NCI-H510A (cell line): Measurements from ENCODE around the gene TMCO4.
A peak's percentile ranks its signal among the peaks of the same experiment; 100 is the strongest.
"Not testable (repeated sequence)": the region's sequence is repeated elsewhere in the genome, so short reads cannot be mapped to it uniquely, and the experiment has no call there.

ENCODE experiments used
- DNase-seq: peaks from one replicate; lab custom pipeline; 2025; lab: John Stamatoyannopoulos, UW

TMCO4 gene

DNA sequence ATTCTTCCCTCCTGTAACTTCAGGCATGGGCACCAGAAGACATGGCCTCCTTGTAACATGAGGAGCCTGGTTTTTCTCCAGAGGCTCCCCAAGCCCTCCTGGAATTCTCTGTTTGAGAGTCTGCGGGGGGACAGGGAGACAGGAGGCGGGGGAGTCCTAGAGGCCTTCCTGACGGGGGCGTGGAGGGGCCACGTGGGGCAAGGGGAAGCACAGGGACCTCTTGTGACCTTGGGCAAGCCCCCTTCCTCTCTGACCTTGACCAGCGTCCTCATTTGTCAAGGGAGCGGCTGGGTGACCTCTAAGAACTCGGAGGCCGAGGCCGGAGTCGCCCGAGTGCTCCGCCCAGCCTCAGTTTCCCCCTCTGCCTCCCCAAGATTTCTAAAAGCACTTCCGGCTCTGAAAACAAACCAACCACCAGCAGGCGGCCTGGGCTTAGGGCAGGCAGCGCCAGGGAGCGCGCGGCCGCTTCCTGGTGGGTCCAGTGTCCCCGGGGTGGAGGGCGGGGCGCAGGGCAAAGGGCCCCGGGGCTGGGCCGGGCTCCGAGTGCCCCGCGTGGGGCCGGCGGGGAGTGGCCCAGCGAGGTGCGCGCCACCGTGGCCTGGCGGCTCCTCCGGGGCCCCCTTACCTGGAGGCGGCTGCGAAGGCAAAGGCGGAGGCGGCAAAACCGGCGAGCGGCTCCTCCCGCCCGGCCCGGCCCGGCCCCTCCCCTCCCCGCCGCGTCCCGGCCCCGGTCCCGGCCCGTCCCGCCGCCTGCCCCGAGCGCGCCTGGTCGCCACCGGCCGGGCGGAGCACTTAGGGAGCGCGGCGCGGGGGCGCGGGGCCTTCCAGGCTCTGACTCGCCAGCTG lies at the start of gene TMCO4:
TSS of gene TMCO4 (minus strand) at position 687 of the 846 bp plus-strand sequence. CDS start 19,158 bp downstream, outside the sequence.
- peak; percentile 87 for DNase-seq

DNA sequence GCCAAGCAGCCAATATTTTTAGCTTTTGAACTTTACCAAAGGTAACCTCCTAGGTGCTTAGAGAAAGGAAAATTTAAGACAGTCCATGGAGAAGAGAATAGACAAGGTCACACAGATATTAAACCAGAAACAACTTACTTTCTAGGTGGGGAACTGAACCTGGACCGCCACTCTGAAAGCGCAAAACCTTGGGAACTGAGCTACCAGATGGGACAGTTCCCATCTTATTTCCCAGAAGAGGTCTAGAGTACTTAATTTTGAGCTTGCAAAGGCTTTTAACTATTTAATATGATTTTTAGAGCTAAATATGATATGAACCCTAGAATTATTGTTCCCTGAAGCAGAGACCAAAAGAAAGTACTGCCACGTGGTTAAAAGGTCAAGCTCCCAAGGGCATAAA lies 49.6 kb upstream of the TMCO4 start:
- DNase-seq: not testable (repeated sequence)

DNA sequence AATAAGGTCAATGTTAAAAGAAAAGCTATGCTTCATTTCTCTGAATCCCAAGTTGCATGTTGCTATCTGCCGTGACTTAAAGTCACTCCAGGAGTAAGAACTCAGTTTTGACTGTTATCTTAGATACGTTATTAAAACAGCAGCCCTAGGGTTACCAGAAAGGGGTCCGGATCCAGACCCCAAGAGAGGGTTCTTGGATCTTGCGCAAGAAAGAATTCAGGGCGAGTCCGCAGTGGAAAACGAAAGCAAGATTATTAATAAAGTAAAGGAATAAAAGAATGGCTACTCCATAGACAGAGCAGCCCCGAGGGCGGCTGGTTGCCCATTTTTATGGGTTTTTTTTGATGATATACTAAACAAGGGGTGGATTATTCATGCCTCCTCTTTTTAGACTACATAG lies 47.6 kb upstream of the TMCO4 start:
- not testable (repeated sequence) for DNase-seq

DNA sequence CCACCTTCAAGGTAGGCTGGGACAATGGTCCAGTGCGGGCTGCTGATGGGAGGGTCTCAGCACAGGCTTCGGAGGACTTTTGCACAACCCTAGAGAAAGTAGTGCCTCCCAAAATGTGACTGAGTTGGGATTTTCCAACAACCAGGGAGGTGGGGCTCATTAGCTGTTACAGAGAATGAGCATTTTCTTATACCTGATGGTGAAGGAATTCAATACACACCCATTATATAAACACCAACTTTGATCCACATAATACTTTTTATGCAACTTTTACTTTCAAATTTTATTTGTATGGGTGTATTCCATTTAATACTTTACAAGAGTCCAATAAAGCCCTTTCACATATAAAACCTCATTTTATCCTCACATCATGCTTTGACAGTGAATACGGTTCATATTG lies 46.6 kb upstream of the TMCO4 start:
- DNase-seq: no peak

DNA sequence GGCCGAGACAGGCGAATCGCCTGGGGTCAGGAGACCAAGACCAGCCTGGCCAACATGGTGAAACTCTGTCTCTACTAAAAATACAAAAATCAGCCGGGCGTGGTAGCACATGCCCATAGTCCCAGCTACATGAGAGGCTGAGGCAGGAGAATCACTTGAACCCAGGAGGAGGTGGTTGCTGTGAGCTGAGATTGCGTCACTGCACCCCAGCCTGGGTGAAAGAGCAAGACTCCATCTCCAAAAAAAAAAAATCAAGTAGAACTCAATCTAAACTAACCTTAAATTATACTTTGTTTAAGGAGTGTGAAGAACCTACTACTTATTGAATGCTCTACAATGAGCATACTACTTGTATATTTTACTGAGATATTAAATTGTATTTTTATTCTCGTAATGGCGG lies 45.8 kb upstream of the TMCO4 start:
- DNase-seq: no peak

DNA sequence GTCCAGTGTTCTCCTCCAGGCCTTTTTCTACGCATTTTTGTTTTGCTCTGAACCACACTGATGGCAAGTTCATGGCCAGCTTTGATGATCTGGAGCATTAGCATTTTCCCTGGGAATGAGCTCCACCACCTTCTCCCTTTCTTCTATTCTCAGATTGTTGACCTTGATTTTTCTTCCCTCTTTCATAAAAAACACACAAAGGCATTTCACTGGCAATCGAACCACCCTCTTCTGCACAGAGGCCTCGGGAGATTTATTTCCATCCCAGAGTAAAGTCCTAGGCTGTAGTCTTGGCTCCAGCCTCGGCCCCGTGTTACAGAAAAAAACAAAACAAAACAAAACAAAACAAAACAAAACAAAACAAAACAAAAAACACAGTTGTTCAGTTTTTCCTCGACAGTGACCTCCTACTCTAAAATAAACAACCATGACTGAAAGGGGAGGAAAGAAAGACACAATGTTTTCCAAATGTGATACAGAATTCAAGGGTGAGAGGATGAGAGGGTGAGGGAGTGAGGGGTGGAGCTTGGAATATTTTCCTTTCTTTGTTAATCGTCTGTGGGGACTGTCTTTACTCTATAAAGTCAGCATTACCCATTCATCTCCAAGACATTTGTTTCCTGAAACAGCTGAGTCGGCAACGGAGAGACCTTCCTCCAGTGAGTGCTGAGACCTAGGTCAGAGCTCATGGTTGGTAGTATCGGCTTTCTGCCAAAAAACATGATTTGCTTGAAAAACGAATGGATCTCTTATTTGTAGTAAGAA lies 45.2 kb upstream of the TMCO4 start:
- no peak for DNase-seq

DNA sequence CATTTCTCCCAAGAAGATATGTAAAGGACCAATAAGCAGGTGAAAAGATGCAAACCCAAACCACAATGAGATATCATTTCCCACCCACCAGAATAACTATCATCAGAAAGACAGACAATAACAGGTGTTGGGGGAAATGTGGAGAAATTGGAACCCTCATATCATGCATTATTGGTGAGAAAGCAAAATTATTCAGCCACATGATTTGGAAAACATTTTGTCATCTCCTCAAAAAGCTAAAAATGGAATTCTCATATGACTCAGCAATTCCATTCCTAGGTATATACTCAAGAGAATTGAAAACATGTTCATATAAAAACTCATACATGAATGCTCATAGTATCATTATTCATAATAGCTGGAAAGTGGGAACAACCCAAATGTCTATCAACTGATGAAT lies 40.5 kb upstream of the TMCO4 start:
- DNase-seq: no peak

DNA sequence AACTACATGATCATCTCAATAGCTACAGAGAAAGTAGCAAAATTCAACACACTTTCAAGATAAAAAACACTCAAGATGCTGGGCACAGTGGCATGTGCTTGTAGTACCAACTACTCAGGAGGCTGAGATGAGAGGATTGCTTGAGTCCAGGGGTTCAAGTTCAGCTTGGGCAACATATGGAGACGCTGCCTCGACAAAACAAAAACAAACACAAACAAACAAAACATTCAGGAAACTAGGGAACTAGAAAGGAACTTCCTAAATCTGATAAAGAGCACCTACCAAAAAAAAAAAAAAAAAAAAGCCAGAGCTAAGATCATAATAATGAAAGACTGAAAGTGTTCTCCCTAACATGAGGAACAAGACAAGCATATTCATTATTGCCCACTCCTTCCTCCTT lies 38.1 kb upstream of the TMCO4 start:
- no peak for DNase-seq

DNA sequence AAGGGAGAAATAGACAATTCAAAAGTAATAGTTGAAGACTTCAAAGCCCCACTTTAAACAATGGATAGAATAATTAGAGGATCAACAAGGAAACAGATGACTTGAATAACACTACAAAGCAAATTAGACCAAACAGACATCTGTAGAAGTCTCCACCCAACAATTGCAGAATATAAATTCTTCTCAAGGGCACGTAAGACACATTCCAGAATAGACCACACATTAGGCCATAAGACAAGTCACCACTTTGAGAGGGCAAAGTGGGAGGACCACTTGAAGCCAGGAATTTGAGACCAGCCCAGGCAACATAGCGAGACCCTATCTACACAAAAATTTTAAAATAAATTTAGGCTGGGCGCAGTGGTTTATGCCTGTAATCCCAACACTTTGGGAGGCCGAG lies 35.9 kb upstream of the TMCO4 start:
- DNase-seq: no peak

DNA sequence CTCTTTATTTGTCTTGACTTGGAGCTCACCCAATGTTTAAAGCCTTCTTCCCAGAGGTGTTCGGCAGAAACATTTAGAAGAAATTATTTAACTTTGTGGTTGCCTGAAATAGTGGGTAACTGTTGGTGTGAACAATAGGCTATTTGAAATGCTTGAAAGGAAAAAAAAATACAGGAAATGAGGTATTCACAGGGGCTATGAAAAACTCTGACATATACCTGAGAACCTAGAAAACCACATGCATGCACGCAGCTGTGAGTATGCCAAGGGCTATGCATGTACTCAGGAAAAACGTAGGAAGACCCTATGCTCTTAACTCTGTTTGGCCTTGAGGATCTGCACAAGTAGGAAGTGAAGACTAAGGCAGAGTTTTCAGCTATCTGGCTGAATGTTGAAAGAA lies 31.7 kb upstream of the TMCO4 start:
- DNase-seq: no peak

DNA sequence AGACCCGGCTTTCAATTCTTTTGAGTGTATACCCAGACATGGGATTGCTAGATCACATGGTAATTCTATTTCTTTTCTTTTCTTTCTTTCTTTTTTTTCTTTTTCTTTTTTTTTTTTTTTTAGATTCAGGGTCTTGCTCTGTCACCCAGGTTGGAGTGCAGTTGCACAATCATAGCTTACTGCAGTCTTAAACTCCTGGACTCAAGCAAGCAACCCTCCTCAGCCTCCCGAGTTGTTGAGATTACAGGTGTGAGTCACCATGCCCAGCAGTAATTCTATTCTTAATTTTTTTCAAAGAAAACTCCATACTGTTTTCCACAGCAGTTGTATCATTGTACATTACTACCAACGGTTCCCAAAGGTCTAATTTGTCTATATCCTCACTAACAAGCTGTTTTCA lies 28.8 kb upstream of the TMCO4 start:
- DNase-seq: no peak

DNA sequence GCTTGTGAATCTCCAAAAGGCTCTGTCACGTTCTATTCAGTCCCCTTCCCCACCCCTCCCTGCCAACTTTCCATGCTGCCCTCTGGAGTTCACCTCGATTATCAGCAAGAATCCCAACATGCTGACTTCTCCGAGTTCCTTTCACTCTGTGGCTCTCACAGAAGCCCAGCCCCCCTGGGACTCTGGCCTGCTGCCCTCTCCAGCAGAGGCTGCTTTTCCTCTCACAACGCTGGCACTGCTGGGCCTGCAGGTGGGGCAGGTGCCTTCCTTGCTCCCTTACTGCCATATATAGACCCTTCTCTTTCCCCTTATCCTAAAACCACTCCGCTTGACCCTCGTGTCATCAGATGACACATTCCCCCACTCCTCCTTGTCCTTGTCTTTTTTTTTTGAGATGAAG lies 25.6 kb upstream of the TMCO4 start:
- no peak for DNase-seq

DNA sequence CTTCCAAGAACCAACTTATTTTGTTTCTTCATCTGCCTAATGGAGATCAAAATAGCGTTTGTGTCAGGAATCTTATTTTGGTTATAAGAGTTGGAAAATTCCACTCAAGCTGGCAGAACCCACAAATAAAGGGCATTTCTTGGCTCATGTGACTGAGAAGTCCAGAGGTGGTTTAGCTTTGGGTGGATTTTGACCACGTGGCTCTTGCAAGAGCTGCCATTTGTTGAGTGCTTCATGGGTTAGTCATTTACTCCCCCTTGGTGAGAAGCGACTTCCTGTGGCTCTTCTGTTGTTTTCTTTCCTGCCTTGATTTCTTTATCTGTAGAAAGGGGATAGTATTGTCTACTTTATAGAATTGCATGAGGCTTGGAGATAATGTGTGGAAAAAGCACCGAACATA lies 24.8 kb upstream of the TMCO4 start:
- DNase-seq: no peak

DNA sequence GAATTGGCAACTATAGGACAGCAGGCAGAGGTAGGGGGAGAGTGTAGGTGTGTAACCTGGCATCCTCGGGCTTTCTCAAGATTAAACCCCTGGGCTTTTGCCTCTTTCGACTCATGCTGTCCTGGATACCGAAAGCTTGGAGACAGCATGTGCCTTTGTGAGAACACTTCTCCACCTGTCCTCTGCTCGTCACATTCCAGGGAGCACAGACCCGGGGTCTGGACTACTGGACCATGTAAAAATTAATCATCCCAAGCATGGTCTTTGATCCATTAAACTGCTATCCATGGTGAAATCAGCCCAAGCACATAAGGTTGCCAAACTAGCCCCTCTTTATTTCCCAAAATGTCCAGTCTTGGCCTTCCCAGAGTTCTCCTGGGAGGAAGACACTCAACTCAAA lies 24.3 kb upstream of the TMCO4 start:
- no peak for DNase-seq

DNA sequence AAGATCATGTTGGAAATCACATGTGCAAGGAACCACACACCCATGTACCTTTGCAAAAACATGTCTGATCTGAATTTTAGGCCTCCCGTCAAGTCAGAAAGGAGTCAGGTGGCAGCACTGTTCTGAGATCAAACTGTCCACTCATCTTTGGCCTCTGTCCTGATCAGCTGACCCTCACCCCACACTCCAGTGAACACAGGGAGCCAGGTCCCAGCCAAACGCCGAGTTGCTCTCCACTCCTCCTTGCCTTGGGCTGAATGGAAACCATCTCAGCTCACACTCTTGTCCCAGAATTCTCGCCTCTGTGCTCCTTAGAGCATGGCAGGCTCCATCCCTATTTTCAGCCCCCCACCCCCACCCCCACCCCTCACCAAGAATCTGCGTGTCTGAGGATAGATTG lies 20.0 kb upstream of the TMCO4 start:
- DNase-seq: no peak

DNA sequence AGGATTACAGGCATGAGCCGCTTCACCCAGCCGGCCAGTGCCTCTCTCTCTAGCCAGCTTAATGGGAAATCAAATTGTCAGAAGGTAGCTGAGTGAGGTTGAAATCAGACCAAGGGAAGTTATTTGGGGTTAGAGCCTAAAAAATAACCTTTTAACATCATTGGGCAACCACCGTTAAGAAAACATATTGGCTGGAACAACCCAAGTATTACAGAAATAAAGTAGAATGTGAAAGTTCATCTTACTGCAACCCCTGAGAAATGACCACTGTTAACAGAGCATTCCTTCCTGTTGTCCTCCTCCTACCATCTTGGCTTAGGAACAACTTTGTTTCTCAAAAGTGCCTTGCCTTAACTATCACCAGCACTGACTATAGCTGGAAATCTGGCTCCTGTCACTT lies 18.6 kb upstream of the TMCO4 start:
- no peak for DNase-seq

DNA sequence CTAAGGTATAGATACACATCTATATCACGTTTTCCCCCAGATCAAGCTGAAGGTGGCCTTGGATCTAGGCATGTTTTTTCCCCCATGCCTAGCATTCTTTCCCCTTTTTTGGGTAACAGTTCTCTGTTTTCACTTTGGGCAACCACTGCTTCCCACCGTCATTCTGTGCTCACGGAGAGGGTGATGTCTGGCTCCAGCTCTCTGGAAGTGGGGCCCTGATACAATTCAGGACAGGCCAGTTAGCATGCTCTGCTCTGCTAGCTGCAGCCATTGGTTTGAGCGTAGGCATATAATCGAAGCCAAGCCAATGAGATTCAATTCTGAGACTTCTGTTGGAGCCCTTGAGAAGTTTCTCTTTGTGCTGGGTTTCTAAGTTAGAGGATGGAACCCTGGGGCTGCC lies 17.4 kb upstream of the TMCO4 start:
- no peak for DNase-seq

DNA sequence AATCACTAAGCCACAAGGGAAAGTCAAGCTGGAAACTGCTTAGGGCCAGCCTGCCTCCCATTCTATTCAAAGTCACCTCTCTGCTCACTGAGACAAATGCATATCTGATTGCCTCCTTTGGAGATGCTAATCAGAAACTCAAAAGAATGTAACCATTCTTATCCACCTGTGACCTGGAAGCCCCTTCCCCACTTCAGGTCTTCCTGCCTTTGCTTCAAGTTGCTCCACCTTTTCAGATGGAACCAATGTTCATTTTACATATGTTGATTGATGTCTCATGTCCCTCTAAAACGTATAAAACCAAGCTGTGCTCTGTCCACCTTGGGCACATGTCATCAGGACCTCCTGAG lies 17.0 kb upstream of the TMCO4 start:
- not testable (repeated sequence) for DNase-seq

DNA sequence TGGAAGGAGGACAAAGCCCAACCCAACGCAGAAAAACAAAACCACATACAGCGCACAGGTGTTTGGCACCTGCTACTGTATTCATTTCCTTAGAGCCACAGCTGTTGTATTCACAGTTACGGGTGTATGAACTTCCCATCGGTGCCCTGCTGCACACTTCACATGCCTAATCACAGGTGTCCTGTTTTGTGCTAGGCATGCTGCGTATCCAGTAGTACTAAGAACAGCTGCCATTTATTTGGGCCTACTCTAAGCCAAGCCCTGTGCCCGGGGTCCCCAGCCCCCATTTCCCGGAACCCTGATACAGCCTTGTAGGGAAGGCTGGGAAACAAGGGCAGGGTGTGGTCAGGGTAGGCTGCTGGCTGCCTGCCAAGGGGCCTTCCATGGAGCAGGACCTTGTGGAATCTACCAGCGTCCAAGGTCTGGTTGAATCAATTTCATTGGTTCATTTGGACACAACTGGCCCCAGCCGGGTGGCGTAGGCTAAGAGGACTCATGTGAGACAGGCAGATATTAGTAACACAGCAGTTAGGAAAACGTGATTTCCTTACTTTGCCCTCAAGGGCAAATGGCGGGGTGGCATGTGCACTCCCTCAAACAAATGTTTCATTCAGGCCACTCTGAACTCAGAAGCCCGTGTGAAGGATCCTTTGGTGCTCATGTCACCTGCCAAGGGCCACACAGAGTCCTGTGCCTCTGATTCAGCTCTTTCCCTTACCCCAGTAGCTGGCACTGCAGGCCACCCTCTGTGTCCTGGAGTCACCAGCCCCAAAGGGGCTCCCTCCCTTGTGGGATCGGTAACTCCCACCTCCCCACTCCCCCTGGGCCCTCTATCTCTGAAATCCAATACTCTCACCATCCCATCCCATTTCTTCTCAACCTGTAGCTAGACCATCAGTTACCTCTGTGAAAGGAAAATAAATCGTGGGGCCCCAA lies 16.4 kb upstream of the TMCO4 start:
- DNase-seq: peak; percentile 99

DNA sequence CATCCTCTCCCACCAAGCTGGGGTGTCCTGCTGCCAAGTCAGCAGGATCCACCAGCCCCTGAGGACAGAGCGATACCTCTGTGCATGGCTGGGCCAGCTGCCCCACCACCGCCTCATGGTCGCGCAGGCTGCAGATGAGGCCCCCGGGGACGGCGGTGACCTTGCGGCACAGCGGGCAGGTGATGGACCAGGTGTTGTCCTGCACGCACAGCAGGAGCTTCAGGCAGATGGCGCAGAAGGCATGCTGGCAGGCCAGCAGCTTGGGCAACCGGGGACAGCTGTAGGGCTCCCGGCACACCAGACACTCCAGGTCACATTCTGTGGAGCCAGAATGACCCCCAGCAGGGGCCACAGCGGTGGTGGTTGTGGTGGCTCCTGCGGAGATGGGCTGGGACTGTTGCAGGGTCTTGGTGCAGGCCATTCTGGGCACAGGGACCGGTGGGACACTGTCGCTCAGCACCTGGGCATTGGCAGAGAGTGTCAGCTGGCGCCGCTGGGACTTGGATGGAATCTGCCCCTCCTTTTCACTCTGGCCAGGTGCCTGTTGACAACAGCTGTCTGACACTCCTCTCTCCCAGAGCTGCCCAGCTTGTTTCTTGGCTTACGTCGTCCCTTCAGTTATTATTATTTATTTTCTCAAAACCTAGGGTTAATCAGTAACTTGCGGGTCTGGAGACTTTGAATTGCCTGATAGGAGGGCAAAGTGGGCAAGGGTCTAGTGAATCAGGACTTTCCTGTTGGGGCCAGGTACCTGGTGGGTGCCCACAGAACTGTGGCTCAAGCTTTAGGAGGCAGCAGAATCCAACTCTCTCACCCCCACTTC lies 15.2 kb upstream of the TMCO4 start, which contains the start of gene RNF186:
TSS of gene RNF186 (minus strand) at position 603 of the 823 bp plus-strand sequence. CDS start at position 421, 182 bp downstream.
- peak; percentile 96 for DNase-seq

DNA sequence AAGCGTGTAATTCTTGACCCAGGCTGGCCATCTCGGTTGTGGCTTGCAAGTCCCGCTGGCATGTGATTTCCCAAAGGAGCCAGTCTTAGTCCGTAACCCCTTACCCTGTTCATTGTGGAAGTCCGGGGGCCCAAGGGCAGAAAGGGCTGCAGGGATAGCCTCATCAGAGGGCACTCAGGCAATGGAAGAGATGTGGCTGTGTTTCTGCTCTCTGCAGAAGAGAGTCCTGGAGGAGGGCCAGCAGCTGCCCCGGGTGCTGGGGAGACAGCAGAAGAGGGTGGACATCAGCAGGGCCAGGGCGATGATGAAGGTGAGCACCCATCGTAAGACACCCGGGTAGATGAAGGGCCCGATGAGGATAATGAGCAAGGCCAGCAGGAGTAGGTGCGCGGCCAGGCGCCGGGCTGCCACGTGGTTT lies 14.5 kb upstream of the TMCO4 start:
- no peak for DNase-seq

DNA sequence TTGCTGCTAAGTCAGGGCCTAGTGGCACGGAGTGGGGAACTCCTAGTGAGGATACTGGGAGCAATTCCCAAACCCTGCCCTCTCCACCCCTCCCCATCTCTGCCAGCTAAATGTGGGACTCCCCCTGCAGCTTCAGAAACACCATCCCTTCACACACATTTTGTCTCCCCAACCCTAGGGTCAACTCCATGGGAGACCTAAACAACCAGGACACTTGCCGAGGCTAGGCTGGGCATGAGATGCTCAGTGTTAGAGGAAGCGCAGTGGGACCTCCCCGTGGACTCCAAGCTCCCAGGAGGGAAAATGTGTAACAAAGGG lies 13.9 kb upstream of the TMCO4 start:
- no peak for DNase-seq
